SIG-M5 (cell line): Measurements from ENCODE around the gene GABRR2.

ENCODE experiments used
- DNase-seq: peaks from one replicate; lab custom pipeline; 2025; lab: John Stamatoyannopoulos, UW

Gene GABRR2

DNA sequence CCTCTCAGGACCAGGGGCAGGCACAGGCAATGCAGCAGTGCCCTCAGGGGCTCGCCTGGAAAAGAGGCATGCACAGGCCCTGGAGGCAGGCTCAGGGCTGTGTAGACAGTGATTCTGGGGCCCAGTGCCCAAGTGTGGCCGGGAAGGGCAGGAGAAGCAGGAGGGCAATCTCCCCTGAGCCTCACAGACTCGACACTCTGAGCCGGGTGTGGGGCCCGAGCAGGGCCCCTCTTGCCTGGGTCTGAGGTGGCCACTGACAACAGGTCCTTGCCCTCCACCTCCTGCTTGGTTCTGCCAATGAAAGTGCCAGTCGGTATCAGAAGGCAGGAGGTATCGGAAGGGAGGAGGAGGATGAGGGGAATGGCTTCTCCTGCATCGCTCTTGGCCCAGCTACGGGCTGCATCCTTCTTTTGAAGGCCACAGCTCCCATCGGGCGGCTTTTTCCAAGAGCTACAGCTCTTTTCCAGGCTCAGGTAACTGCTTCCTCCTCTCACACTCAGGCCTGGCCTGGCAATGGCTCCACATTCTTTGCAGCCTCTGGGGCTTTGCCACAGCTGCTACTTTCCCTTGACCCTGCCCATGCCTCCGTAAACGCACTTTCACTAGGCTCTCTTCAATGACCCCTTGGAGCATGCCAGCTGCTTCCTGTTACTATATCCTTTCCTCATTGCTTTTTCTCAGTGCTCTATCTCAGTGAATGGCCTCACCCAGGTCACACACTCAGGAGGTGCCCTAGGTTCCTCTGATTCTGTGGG is 24.5 kb downstream of the GABRR2 start:
- no peak for DNase-seq

DNA sequence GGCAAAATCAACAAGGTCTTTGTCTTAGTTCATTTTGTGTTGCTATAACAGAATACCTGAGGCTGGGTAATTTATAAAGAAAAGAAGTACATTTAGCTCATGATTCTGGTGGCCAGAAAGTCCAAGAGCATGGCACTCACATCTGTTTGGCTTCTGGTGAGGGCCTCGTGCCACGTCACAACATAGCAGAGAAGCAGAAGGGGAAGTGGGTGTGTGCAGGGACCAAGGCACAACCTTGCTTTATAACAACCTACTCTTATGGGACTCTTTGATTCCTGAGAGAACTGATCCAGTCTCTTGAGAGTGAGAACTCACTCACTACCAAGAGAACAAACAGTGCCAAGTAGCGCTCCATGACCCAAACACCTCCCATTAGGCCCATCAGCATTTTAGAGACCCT is 25.4 kb downstream of the GABRR2 start:
- DNase-seq: no peak

DNA sequence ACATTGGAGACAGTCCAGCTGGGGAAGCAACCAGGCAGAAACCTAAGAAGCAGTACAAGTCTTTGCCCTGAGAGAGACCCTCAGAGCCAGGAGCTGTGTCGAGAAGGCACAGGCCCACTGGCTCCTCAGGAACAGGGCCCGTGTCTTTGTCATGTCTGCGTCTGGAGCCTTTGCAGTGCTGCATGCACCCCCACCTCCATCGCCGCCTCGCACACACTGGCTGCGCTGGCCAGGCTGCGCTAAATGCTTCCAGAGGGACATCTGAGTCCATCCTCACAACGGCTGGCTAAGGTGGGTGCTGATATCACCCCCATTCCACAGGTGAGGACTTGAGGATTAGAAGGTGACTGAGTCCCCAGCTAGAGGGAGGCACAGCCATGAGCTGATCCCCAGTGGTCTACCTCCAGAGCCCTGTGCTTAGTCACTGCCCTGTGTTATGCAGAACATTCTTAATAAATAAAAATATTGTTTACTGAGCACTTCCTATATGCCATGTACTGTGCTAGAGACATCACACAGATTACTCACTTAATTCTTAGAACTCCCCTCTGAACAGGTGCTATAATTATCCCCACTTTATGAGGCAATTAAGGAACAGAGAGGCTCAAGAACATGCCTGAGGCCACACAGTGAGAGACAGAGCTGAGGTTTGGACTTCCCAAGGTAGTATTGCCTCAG is 27.6 kb downstream of the GABRR2 start:
- DNase-seq: no peak

DNA sequence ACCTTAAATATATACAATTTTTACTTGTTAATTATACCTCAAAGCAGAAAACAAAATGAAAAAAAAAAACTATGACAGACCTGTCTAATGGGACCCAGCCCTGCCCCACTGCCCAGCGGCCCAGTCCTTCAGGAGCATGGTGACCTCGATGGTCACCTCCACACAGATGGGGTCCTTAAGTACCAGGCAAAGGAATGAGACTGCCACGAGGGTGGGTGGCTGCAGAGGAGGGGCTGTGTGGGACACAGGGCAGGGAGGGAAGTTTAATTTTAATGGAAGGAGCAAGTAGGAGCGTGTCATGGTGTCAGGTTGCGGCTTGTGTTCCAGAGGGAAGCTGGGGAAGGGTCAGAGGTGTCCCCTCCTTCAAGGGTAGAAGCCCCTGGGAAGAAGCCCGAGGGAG is 28.6 kb downstream of the GABRR2 start:
- no peak for DNase-seq

DNA sequence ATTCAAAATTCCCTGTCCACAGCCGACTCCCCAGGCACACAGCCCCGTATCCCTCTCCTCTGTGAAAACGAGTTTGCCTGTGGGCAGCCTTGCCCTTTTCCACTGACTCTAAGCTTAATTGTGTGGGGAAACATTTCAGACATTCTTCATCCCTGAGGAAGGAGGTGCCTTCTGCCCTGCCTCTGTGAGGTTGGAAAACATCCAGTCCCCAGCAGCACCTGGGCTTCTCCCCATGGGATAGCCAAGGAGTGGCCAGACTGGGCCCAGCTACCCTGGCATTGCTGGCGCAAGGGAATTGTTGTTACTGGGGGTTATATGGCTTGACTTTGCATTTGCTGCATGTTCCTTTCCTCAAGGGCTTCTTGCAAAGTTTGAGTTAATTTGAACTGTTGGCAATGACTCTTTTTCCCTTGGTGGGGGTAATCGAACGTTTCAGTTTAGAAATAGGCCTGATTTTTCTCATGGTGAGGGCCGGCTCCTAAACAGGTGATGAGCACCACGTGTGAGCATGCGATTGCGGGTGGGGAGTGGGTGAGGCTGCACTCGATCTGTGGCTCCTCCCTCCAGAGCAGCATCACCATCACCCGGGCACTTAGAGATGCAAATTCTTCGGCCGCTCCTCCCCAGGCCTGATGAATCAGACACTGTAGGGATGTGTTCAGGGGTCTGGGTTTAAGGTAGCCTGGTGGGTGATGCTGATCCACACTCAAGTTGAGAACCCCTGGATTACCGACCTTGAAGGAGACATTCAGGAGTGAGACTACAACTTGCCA is 29.9 kb downstream of the GABRR2 start:
- no peak for DNase-seq

DNA sequence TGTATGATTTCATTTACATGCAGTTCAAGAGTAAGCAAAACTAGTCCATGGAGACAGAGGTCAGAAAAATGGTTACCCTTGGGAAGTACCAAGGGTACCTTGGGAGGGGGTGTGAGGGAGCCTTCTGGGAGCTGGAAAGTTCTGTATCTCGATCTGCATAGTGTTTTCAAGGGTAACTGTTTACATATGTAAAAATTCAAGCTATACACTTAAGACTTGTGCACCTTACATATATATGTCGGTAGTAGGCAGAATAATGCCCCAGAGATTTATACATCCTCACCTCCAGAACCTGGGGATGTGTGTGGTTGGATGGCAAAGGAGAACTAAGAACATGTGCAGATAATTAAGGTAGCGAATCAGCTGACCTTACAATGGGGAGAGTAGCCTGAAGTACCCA is 31.0 kb downstream of the GABRR2 start:
- no peak for DNase-seq

DNA sequence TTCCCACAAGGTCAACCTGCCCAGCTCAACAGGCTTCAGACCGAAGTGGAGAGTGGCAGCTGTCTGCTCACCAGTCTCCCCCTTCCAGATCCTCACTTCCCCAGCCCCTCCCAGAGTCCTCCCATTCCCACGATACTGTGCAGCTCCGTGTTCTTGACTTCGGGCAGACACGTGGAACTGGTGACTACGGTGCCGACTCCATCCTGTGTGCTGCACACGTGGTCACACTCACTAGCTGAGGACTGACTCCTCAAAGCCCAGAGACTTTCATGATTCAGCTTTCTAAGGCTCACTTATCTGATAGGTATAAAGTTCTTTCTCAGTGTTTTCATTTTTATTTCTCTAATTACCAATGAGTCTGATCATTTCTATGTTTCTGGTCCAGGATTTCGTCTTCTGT is 32.4 kb downstream of the GABRR2 start:
- DNase-seq: no peak

DNA sequence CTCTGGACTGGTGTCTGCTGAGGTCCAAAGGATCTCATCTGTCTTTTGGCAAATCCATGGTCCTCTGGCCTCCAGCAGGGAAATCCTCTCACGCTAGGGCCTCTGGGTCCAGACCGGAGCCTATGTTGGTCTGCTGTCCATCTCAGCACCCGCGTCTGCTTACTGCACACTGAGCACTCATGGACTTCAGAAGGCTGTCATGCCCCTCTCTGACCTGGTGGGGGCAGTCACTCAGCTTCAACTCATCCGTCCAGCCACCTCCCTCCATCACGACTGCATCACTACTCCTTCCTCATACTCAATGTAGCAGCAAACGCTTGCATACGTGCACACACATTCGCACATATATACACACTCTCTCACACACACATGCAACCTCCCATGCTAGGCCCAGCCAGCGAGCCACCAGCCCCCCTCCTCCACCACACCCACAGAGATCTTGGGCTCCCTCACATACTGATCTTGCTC is 33.3 kb downstream of the GABRR2 start:
- DNase-seq: peak; percentile 12

DNA sequence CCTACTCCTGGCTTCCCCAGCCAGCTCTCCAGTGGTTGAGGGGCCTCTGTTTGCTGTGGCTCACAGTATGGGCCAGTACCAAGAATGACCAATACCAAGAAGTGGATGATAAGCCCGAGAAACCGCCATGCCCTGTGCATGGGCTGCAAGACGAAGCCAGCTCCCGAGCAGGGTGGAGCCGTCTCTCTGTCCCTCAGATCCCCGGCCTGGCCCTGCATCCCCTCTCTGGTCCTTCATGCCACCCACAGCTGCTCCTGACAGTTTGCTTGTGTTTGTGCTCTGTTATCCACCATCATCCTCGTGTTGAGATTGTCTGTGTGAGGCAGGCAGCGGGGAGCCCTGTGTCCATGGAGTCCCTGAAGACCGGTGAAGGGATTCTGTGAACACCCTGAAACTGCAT is 36.1 kb downstream of the GABRR2 start:
- DNase-seq: no peak

DNA sequence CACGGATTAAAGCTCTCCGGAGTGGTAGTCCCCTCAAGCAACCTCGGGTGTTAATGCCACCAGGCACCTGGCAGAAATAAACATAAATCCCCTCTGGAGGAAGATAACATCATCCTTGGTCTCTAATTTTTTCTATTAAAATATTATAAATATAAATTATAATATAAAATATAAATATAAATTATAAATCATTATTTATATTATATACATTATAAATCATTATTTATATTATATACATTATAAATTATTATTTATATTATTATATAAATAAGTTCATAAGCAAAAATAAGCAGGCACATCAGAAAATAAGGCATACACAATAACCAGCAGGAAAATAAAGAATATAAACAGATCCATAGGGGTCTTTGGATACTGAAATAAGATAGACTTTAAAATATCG is 39.2 kb downstream of the GABRR2 start:
- no peak for DNase-seq

DNA sequence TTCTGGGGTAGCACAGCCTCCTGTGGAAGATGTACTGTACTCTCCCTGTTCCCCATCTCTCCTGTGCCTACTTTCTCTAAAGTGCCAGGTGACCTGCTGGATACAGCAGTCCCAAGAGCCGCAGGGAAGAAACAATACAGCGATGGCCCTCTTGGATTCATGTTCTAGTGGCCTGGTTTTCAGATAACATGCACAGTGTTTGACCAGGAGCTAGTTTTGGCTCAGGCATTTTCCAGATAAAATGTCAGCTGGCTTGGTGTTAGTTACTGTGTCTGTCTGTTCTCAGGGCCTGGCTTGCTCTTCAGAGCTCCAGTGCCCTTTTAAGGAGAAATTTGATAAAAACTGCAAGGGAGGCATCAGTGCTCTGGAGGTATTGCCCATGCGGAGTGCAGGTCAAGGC is 41.3 kb downstream of the GABRR2 start:
- DNase-seq: no peak

DNA sequence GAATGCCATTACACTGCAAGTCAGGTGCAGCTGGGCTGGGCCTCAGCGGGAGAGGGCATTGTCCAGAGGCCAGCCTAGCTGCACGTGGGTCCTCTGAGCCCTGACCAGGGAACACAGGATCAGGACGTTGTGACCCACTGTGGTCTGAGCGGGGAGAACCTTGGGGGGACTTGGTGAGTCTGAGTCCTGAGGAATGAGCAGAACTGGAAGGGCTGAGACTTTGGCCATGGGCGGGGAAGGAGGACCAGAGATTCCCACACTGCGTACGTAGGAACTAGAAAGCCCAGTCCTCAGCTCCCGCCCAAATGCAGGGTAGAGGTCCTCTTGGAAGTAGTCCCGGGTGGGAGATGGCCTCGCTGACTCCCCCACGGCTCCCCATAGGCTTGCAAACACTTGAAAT is 42.5 kb downstream of the GABRR2 start:
- DNase-seq: no peak

DNA sequence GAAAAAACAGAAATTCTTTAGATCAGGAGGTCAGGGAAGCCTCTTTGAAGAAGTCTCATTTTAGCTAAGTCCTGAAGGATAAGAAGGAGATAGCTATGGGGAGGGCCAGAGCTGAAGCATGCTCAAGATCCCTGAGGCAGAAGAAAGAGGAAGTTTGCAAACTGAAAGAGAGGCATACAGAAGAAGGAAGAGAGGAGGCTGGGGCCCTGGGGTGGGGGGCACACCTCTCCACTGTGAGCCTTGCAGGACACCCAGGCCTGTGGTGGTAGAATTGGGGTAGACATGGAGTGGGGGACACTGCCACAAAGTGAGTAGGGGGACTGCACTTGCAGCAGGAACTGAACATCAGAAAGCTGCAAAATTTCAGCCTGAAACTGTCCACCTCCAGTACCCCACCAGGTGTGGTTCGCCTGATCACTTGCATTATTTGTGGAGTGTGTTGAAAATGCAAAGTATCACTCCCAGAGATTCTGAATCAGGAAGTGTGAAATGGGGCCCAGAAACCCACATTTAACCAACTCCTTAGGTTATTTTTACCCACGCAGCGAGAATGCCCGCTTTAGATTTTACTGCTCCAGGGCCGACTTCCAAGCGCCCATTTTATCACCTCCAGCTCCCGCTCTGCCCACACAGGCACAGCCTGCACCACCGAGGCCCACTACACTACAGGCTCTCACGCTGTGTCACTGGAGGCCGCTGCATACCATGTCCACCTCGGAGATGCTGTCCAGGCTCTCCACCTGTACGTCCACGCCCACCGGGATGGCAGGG is 44.0 kb downstream of the GABRR2 start:
- DNase-seq: no peak

DNA sequence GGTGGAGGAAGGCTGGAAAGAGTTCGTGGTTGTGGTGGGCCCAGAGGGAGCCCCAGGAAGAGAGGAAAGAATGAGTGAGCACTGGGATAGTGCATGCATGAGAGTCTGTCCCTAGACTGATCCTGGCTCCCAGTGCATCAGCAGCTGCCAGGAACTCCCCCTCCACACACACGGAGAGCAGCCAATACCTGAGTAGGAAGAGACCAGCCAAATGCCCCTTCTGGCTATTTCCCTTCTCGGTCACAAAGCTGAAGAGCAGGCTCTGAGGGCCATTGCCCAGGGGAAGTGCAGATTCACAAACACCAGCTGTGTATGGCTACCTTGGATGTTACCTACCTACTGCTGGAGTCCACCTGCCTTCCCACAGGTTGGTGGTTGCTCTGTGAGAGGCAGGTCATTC is 45.1 kb downstream of the GABRR2 start:
- no peak for DNase-seq

DNA sequence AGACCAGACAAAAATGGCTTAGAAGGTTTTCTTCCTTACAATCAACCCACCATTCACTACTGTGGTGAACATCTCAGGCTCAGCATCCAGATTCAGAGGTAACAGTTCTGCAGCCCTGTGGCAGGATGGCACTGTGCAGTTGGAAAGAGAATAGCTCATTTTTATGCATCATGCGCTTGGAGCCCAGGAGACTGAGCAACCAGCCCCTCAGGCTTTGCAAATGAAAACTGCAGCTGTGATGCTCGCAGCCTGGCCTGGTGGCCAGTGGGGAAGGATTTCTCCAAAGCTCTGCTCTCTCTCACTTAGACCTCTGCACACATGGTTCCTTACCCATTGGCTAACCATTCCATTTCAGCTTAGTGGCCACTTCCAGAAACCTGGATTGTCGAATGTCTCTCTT is 45.8 kb downstream of the GABRR2 start:
- no peak for DNase-seq

DNA sequence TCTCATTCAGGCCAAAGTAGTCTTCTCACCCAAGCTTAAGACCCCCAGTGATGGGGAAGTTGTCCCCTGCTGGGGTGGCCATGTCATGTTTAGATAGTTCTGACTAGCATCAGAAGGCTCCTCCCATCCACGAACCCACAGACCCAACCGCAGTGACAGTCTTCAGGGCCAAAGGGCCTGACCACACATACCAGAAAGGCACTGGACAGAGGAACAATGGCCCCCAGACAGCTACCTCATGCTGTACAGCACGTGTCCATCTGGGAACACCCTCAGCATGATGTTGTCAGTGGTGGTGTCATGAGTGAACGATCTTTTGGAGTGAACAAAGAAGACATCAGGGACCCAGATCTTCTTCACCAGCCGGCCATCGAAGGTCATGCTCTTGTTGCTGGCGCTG is 46.3 kb downstream of the GABRR2 start:
- no peak for DNase-seq

DNA sequence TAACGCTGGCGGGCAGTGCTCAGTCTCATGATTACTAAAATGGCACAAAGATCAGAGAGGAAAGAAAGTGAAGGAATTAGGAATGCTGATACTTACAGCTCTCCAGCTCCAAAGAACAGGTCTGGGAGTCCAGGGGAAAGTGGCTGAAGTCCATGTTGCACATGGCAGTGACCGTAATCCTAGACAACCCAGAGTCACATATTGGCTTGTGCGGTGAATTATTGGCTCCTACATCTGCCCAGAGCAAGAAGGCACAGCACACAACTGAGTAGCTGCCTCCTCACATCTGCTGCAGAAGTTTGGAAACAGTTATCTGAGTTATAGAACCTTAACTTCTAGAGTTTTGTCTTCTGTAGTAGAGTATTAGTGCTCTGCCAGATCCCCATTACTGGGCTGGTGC is 47.2 kb downstream of the GABRR2 start:
- DNase-seq: no peak

DNA sequence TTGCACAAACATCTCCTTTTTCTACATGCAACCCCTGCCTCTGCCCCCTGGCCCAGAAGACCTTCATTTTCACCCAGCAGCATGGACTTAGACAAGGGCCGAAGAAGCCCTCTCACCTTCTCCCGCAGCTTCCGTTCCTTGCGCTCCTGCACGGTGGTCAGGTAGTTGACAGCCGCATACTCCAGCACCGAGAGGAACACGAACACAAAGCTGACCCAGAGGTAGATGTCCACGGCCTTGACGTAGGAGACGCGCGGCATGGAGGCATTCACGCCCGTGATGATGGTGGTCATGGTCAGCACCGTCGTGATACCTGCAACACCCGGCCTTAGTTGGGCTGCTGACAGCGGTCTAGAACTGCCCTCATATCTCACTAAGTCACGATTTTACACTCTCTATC is 50.8 kb downstream of the GABRR2 start:
- DNase-seq: no peak

DNA sequence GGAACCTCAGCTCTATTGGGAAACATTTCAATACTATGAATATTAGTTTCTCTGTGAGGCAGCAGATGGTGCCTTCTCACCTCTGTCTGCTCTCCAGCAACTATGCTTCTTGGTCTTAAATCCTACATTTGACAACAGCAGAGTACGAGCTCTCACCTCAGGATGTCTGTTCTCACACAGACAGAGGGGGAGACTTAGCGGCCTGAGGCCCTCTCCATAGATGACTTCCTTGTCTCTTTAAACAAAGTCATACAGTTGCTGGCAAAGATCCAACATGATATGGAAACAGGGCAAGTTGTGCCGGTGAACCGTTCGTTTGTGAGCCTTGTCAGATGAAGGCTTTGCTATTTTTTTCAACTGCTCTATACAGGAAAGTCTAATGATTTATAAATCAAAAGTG is 54.3 kb downstream of the GABRR2 start:
- DNase-seq: no peak

DNA sequence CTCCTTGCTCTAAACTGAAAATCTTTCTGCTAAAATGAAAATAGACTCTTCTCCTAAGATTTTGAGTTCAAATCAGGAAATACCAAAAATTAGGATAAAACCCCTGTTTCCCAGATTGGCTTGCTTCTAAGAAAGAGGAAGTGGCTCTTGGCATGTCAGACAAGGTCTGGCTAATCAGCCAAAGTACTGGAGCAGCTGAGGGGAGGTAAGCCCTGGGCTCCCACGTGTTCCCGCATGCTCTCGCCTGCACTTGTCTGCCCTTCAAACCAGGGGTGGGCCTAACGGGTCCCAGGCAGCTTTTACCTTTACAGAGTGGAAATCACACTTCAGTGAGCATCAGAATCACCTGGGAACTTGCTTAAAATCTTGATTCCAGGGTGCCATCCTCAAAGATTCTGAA is 54.8 kb downstream of the GABRR2 start:
- DNase-seq: no peak

DNA sequence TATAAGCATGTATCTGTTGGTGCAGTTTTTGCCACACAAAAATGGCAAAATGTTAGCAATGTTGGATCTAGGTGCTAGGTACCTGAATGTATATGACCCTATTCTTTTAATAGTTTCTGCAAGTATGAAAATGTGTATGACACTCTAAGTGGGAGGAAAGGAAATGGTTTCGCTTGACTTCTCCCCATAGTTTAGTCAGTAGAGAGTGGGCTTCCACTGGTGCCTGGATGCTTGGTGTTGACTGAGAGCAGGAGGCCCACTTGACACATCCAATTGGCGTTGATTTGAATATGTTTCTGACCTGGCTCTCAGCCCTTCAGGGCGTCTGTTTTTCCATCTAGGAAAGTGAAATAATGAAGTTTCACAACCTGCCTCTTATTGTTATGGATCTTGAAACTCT is 56.2 kb downstream of the GABRR2 start:
- no peak for DNase-seq

DNA sequence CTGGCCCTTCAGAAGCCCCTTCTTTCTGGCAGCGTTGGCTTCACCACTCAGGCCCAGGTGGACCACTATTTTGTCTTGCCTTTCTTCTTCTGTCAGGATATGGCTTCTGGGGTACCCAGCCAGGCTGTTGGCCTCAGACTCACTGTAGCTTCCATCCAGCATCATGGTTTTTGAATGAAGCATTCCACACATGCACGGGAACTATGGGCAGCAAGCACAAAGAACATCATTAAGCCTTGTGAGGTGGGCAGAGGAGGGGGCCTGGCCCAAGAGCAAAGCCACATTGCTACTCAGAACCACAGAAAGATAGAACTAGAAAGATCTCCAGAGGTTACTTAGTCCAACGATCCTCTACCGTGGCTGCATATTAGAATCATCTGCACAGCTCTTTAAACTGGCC is 57.3 kb downstream of the GABRR2 start:
- DNase-seq: no peak
